ENCODE measurements around the gene GPC3. TPM values are rescaled to one million over a fixed set of nuclear protein-coding genes. Genes with fewer than 3 reads are reported as not detected.
"Not testable (repeated sequence)": the region's sequence is repeated elsewhere in the genome, so short reads cannot be mapped to it uniquely, and the experiment has no call there.

GPC3 gene
- total RNA-seq, 1 donor from 2014 or later, result not detected

DNA sequence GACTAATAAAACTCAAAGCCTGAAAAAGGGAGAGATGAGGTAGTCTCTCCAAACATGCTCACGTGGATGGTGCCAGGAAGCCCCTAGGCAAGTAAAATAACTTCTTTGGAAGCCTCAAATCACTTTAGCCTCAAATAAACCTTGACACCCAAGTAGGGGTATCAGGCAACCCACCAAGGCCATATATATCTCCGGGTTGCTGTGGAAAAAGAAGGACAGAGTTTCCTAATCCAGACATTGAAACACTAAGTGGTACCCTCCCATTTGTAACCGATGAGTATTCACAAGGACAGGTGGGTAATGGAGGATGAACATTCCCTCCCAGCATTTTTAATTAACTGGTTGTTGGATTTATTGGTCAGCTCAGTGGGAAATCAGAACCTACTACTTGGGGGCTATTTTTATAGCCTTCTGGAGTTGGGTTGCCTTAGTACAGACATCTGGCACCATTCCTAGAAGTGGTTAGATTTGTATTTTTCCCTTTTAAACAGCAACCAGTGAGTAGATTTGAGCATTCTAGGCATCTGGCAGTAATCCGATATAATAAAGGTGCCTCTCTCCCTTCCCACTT is 87.7 kb downstream of the GPC3 start:
- DNase-seq (ENCODE audit: extremely low read depth, low read depth, low spot score), result no peak

DNA sequence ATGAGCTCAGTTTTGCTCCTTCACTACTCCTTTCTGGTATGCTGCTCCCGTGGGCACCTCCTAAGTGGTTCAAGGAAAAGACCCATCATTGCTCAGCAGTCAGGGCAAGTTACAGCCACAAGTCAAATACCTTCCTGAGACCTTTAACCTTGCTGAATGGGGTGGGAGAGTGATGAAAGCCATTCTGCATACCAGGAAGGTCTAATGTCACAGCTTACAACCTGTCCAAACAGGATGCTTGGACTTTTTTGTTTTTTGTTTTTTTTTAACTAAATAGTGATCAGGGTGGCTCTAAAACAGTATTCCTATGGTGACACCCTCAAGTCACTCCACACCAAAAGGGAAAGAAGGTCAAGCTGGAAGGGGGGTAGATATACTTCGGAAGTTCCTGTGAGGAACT is 93.1 kb downstream of the GPC3 start:
- DNase-seq (ENCODE audit: extremely low read depth, low read depth, low spot score), result no peak

DNA sequence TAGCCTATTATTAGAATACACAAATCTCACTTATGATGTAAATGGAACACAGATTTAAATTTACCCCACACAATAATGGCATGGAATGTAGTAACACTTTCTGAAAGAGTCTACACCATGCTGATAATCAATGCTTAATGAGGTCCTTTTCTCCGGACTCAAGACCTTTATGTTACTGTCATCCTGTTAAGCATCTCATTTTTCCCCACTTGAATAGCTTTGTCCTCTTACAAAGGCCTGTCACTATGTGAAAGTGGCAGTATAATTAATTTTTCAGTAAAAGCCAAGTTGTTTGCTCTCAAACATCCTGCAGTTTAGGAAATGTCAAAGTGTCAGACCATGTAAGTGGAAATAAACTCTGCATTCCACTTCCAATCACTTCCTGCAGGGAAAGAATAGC is 96.4 kb downstream of the GPC3 start:
- DNase-seq (ENCODE audit: extremely low read depth, low read depth, low spot score), result no peak

DNA sequence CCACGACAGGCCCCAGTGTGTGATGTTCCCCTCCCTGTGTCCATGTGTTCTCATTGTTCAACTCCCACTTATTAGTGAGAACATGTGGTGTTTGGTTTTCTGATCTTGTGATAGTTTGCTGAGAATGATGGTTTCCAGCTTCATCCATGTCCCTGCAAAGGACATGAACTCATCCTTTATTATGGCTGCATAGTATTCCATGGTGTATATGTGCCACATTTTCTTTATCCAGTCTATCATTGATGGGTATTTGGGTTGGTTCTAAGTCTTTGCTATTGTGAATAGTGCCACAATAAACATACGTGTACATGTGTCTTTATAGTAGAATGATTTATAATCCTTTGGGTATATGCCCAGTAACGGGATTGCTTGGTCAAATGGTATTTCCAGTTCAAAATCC is 97.3 kb downstream of the GPC3 start:
- DNase-seq (ENCODE audit: extremely low read depth, low read depth, low spot score), result not testable (repeated sequence)

DNA sequence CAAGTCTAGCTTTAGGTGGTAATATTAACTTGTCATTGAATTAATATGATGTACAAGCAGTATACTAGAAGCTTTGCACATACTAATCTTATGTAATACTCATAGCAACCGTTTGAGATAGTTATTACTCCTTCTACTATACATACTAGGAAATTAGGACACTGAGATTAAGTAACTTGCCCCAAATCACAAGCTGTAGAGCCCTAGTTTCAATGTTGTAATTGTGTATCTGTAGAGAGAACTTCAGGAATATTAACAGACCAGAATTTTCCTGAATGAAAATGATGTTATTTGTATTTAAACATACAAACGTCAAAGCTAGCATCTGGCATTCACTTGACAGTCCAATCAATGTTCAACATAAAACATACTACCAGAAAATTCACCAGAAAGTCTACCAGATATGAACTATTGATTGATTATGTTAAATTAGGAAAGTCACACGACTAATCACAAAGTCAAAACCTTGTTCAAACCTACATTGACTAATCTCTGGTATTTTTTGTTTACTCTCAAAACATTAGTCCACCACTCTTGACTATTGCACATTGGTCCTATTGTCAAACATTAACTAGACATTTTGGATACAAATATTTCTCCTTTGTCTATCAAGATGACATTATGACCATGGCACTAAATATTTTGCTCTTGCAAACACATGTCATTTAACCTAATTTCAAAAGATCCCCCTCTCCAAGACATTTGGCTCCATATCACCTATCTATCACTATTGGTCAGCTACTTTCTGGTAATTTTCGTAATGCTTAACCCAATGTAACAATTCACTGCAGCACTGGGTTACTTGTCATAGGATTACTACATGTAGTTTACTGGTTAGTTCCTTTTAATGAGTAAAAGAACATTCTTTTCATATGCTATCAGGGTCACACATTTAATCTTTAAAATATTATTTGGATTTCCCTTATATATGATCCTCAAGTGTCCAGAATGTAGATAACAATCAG is 100.7 kb downstream of the GPC3 start:
- DNase-seq (ENCODE audit: extremely low read depth, low read depth, low spot score), result no peak

GRCh38 chrX:133881893-133882292 is 103.5 kb downstream of the GPC3 start:
- no peak for DNase-seq (ENCODE audit: extremely low read depth, low read depth, low spot score)

GRCh38 chrX:133881007-133881406 is 104.4 kb downstream of the GPC3 start:
- no peak for DNase-seq (ENCODE audit: extremely low read depth, low read depth, low spot score)

DNA sequence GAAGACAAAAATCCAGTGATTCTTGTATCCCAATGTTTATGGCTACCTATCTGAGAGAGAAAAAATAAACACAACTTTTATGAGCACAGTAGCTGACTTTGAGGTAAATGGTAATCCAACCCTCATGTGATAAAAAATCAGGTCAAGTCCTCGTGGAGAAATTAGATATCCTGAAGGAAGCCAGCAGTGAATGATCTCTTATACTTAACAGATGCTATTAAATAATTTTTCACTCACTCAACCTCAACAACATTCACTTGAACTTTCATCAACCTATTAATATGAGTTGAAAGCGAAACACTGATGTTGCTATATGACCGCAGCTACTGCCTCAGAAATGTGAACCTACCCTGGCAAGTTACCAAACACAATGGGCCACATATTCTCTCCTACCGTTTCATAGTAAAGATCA is 105.4 kb downstream of the GPC3 start:
- no peak for DNase-seq (ENCODE audit: extremely low read depth, low read depth, low spot score)

- DNase-seq (ENCODE audit: extremely low read depth, low read depth, low spot score), result no peak
Measured at GRCh38 chrX:133878710-133879109, 106.7 kb downstream of the GPC3 start.

GRCh38 chrX:133876646-133877045 is 108.7 kb downstream of the GPC3 start:
- DNase-seq (ENCODE audit: extremely low read depth, low read depth, low spot score), result no peak

- no peak for DNase-seq (ENCODE audit: extremely low read depth, low read depth, low spot score)
Measured at GRCh38 chrX:133869270-133869669, 116.1 kb downstream of the GPC3 start.

- no peak for DNase-seq (ENCODE audit: extremely low read depth, low read depth, low spot score)
Measured at GRCh38 chrX:133868682-133869081, 116.7 kb downstream of the GPC3 start.

GRCh38 chrX:133868250-133868649 is 117.1 kb downstream of the GPC3 start:
- DNase-seq (ENCODE audit: extremely low read depth, low read depth, low spot score), result no peak

GRCh38 chrX:133865761-133866471 is 119.5 kb downstream of the GPC3 start:
- no peak for DNase-seq (ENCODE audit: extremely low read depth, low read depth, low spot score)

DNA sequence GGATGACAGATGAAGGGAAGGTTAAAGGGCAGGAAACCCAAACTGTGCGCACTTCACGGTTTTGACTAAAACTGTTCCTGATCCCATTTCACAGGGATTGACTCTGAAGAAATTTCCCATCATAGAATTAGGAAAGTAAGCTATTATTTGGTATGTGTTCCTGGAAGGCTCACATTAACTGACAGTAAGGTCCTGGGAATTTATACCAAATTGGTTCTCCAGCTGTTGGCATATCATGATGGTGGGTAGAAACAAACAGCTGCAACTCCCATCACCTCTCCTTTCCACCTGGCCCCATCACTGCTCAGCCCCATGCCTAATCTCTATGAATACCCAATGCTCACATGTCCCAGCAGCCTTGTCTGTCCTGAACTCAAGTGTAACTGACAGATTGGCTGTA is 121.2 kb downstream of the GPC3 start:
- no peak for DNase-seq (ENCODE audit: extremely low read depth, low read depth, low spot score)

DNA sequence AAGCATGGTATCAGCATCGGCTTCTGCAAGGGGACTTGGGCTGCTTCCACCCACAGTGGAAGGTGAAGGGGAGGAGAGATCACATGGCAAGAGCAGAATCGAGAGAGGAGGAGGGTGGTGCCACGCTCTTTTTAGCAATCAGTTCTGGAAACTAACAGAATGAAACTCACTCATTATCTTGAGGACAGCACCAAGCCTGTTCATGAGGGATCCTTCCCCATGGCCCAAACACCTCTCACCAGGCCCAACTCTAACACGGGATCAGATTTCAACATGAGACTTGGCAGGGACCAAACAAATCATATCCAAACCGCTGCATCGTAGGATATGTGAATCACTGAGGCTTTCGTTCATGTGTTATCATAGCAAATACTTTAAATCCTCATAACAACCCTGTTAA is 125.5 kb downstream of the GPC3 start:
- DNase-seq (ENCODE audit: extremely low read depth, low read depth, low spot score), result no peak

DNA sequence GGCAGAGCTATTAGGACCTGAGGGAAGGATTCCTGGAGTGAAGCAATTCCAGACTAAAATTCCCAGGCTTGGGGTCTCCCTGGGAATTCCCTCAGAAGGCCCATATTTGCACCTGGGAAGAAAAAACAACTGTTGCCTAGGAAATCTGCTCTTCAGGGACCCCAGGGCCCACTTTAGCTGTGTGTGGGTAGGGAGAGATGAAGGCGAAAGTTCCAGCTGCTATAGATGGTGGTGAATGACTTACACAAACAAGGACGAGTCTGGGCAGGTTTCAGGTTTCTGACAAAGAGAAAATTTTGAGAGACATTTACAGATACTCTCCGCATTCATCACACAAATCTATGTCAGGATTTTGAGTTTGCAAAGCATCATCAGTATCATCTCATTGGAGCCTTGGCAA is 126.1 kb downstream of the GPC3 start:
- DNase-seq (ENCODE audit: extremely low read depth, low read depth, low spot score), result no peak

GRCh38 chrX:133857640-133858269 is 127.6 kb downstream of the GPC3 start:
- DNase-seq (ENCODE audit: extremely low read depth, low read depth, low spot score), result no peak

DNA sequence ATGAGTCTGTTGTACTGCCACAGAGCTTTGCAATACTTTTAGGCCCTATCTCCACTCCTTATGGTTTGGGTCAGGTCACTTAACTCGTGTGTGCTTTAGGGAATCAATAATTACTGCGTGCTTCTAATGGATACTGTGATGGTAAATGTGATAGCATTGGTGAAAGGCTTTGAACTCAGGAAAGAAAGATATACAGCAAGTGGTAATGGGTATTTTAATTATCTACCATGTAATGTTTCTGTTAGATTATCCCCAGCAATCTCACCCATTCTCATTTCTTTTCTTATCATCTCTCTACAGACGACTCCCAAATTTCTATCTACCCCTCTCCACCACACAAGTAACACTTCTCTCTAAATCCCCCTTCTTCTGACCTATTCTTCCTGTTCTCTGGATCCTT is 128.6 kb downstream of the GPC3 start:
- no peak for DNase-seq (ENCODE audit: extremely low read depth, low read depth, low spot score)

- no peak for DNase-seq (ENCODE audit: extremely low read depth, low read depth, low spot score)
Measured at GRCh38 chrX:133854290-133854689, 131.1 kb downstream of the GPC3 start.

- DNase-seq (ENCODE audit: extremely low read depth, low read depth, low spot score), result no peak
Measured at GRCh38 chrX:133852837-133853356, 132.5 kb downstream of the GPC3 start.

Data from glomerular endothelial cell (primary cell).